SU-DHL-6 (cell line): ENCODE data around the gene EPHA3.
"Not testable (repeated sequence)": the region's sequence is repeated elsewhere in the genome, so short reads cannot be mapped to it uniquely, and the experiment has no call there.

Source experiments
- H2AFZ ChIP-seq: fragments of 200-600 bp; sonication (generic); 2 replicates; pipeline ENCODE4 v1.6.1; 2014; ENCODE audit warnings: low read depth, mild to moderate bottlenecking, moderate library complexity, mixed read lengths, antibody characterized with exemption, low read length; ENCODE audit not compliant: severe bottlenecking
- H3F3A ChIP-seq: fragments of 200-600 bp; shearing (Covaris generic); 2 replicates; pipeline ENCODE4 v1.6.0; 2016; ENCODE audit warnings: antibody characterized with exemption, mild to moderate bottlenecking; ENCODE audit not compliant: insufficient read depth
- H3K27ac ChIP-seq: fragments of 200-600 bp; sonication (generic); 2 replicates; pipeline ENCODE4 v1.5.1; 2016; ENCODE audit warnings: low read depth, mild to moderate bottlenecking, low read length, moderate library complexity, mixed read lengths
- H3K27me3 ChIP-seq: fragments of 200-600 bp; sonication (generic), shearing (Covaris generic); 2 replicates; pipeline ENCODE4 v1.6.0; 2014; ENCODE audit warnings: mild to moderate bottlenecking, low read length
- H3K36me3 ChIP-seq: fragments of 200-600 bp; sonication (generic); 2 replicates; pipeline ENCODE4 v1.6.1; 2014; ENCODE audit warnings: mild to moderate bottlenecking, low read length, mixed read lengths
- H3K4me2 ChIP-seq: fragments of 300-600, 200-600 bp; shearing (Covaris generic), sonication (generic); 2 replicates; pipeline ENCODE4 v1.6.0; 2014; ENCODE audit warnings: low read length, low read depth, mild to moderate bottlenecking; ENCODE audit not compliant: poor library complexity, severe bottlenecking
- H3K4me3 ChIP-seq: fragments of 200-600 bp; sonication (generic); 2 replicates; pipeline ENCODE4 v1.5.1; 2014; ENCODE audit warnings: antibody characterized with exemption, low read length, mild to moderate bottlenecking, mixed read lengths; ENCODE audit not compliant: insufficient read depth, poor library complexity, severe bottlenecking
- H3K79me2 ChIP-seq: fragments of 200-600 bp; sonication (generic); 2 replicates; pipeline ENCODE4 v1.6.1; 2014; ENCODE audit warnings: mild to moderate bottlenecking, low read length, moderate library complexity; ENCODE audit not compliant: insufficient read depth
- H3K9ac ChIP-seq: fragments of 200-600 bp; sonication (generic); 2 replicates; pipeline ENCODE4 v1.7.0; 2014; ENCODE audit warnings: mild to moderate bottlenecking, low read length
- H3K9me2 ChIP-seq: fragments of 200-600 bp; sonication (generic); replicated peaks from 2 replicates; pipeline ENCODE4 v1.6.1; 2014; ENCODE audit warnings: low read length; ENCODE audit not compliant: insufficient read depth
- H3K9me3 ChIP-seq: fragments of 200-600 bp; sonication (generic); 2 replicates; pipeline ENCODE4 v1.6.1; 2014; ENCODE audit warnings: low read length, mixed read lengths; ENCODE audit not compliant: insufficient read depth
- H4K20me1 ChIP-seq: fragments of 200-600 bp; sonication (generic); 2 replicates; pipeline ENCODE4 v1.6.1; 2014; ENCODE audit warnings: low read depth, mild to moderate bottlenecking, antibody characterized with exemption, low read length, moderate library complexity, mixed read lengths
- CTCF ChIP-seq: fragments of 200-600 bp; sonication (generic); IDR thresholded peaks from one replicate; pipeline ENCODE4 v1.5.1; 2017; ENCODE audit warnings: antibody characterized with exemption, mild to moderate bottlenecking, low read length, moderate library complexity; ENCODE audit not compliant: insufficient read depth, poor library complexity, severe bottlenecking
- EZH2phosphoT487 ChIP-seq: fragments of 200-600 bp; sonication (generic), shearing (Covaris generic); conservative IDR thresholded peaks from 2 replicates; pipeline ENCODE4 v1.6.1; 2018; ENCODE audit warnings: mild to moderate bottlenecking, antibody characterized with exemption, low read length, moderate library complexity, mixed read lengths

Gene EPHA3

GRCh38 chr3:89332793-89333192 lies 225.4 kb downstream of the EPHA3 start:
- Histone ChIP-seq H2AFZ (no peak overlapping the region), H3K36me3 (no peaks in the 10 kb centered on the region), H3K27ac (no peak overlapping the region), H4K20me1 (no peaks in the 10 kb centered on the region), H3K9ac (no peak overlapping the region), H3K9me2 (no peaks in the 10 kb centered on the region), H3K4me2 (no peak overlapping the region), H3K4me3 (no peak overlapping the region), H3K9me3 (no peaks in the 10 kb centered on the region), H3F3A (no peaks in the 10 kb centered on the region), H3K27me3 (no peaks in the 10 kb centered on the region), H3K79me2 (no peaks in the 10 kb centered on the region)
- TF ChIP-seq EZH2phosphoT487: no peak

- TF ChIP-seq EZH2phosphoT487 (no peak), CTCF (no peak)
- H4K20me1 ChIP-seq: no peaks in the 10 kb centered on the region
- no peaks in the 10 kb centered on the region for H3K27me3 ChIP-seq
- H3K9me3 ChIP-seq: no peaks in the 10 kb centered on the region
- no peaks in the 10 kb centered on the region for H3F3A ChIP-seq
- no peaks in the 10 kb centered on the region for H3K79me2 ChIP-seq
- no peaks in the 10 kb centered on the region for H3K9me2 ChIP-seq
- H2AFZ ChIP-seq: no peak overlapping the region
- no peak overlapping the region for H3K4me2 ChIP-seq
- H3K36me3 ChIP-seq: no peaks in the 10 kb centered on the region
- no peak overlapping the region for H3K4me3 ChIP-seq
- H3K9ac ChIP-seq: no peak overlapping the region
- no peak overlapping the region for H3K27ac ChIP-seq
Measured at GRCh38 chr3:89335693-89336092, 228.3 kb downstream of the EPHA3 start.

GRCh38 chr3:89340408-89340807 lies 233.0 kb downstream of the EPHA3 start:
- H4K20me1 ChIP-seq: no peaks in the 10 kb centered on the region
- no peak overlapping the region for H2AFZ ChIP-seq
- H3K9ac ChIP-seq: no peak overlapping the region
- no peak for TF ChIP-seq EZH2phosphoT487
- no peak for TF ChIP-seq CTCF
- no peak overlapping the region for H3K27ac ChIP-seq
- no peak overlapping the region for H3K4me3 ChIP-seq
- no peaks in the 10 kb centered on the region for H3K27me3 ChIP-seq
- H3F3A ChIP-seq: no peaks in the 10 kb centered on the region
- H3K4me2 ChIP-seq: no peak overlapping the region
- no peaks in the 10 kb centered on the region for H3K79me2 ChIP-seq
- no peaks in the 10 kb centered on the region for H3K36me3 ChIP-seq
- H3K9me2 ChIP-seq: no peaks in the 10 kb centered on the region
- H3K9me3 ChIP-seq: no peaks in the 10 kb centered on the region

- no peak for TF ChIP-seq CTCF
- no peak for TF ChIP-seq EZH2phosphoT487
- no peak overlapping the region for H3K27ac ChIP-seq
- no peak overlapping the region for H3K4me2 ChIP-seq
- H3K9me3 ChIP-seq: no peaks in the 10 kb centered on the region
- no peaks in the 10 kb centered on the region for H3K36me3 ChIP-seq
- no peak overlapping the region for H3K9ac ChIP-seq
- no peaks in the 10 kb centered on the region for H4K20me1 ChIP-seq
- no peaks in the 10 kb centered on the region for H3F3A ChIP-seq
- H3K4me3 ChIP-seq: no peak overlapping the region
- no peak overlapping the region for H2AFZ ChIP-seq
- no peaks in the 10 kb centered on the region for H3K79me2 ChIP-seq
- no peaks in the 10 kb centered on the region for H3K9me2 ChIP-seq
- no peaks in the 10 kb centered on the region for H3K27me3 ChIP-seq
Measured at GRCh38 chr3:89344076-89344475, 236.7 kb downstream of the EPHA3 start.

GRCh38 chr3:89350935-89351334 lies 243.5 kb downstream of the EPHA3 start:
- not testable (repeated sequence) for H3F3A ChIP-seq, H3K4me3 ChIP-seq, H3K27me3 ChIP-seq, H3K36me3 ChIP-seq, H3K79me2 ChIP-seq, H3K9ac ChIP-seq, H3K27ac ChIP-seq, H4K20me1 ChIP-seq, H2AFZ ChIP-seq, H3K9me2 ChIP-seq, H3K4me2 ChIP-seq, H3K9me3 ChIP-seq
